DMS53 (cell line): ENCODE data around the gene ARHGAP35.
"Not testable (repeated sequence)": the region's sequence is repeated elsewhere in the genome, so short reads cannot be mapped to it uniquely, and the experiment has no call there.

Source experiments
- DNase-seq: peaks from one replicate; lab custom pipeline; 2025; lab: John Stamatoyannopoulos, UW

ARHGAP35 gene

GRCh38 chr19:46871173-46871572 is 10.4 kb downstream of the ARHGAP35 start:
- DNase-seq, result not testable (repeated sequence)

DNA sequence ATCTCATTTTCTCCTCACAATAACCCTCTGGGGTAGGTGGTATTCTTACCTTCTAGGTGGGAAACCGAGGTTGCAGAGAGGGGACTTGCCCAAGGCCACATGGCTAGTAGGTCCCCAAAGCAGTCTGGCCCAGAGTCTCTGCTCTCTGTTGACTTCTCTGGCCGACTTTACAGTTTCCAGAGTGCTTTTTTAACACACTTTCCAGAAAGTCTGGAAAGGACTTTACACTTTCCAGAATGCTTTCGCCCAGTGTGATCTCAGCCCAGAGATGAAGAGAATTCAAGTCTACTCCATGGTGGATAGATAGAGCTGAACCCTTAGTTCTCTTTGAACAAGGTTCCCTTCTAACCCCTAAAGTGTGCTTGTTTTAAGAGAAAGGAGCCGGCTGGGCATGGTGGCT is 12.2 kb downstream of the ARHGAP35 start:
- DNase-seq, result no peak

- no peak for DNase-seq
These were observed 14.4 kb downstream of the ARHGAP35 start for GRCh38 chr19:46875234-46875633.

DNA sequence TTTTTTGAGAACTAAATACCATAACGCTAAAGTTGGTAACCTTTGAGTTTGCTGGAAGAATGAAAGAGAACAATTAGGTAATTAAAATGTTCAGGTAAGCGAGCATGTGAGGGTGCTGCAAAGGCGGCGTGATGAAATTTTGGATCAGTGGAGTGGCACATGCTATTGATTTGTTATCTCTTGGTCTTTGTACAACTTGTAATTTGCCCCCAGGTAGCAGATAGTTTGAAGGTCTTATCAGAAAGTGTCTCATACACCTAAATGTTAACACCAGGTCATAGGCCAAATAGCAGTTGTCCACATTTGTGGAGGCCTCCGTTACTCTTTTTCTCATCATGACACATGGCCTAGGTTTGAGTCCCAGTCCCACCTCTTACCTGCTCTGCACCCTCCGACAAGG is 14.9 kb downstream of the ARHGAP35 start:
- no peak for DNase-seq

DNA sequence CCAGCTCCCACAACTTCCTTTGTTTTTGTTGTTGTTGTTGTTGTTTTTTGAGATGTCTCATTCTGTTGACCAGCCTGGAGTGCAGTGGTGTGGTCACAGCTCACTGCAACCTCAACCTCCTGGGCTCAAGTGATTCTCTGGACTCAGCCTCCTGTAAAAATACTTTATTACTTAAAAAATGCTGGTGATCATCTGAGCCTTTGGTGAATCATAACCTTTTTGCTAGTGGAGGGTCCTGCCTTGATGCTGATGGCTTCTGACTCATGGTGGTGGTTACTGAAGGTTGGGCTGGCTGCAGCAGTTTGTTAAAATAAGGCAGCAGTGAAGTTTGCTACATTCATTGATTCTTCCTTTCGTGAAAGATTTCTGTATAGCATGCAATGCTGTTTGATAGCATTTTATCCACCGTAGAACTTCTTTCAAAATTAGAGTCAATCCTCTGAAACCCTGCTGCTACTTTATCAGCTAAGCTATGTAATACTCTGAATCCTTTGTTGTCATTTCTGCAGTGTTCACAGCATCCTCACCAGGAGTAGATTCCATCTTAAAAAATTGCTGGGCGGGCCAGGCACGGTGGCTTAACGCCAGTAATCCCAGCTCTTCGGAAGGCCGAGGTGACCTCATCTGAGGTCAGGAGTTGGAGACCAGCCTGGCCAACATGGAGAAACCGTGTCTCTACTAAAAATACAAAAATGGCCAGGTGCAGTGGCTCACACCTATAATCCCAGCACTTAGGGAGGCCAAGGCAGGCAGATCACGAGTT is 18.0 kb downstream of the ARHGAP35 start:
- no peak for DNase-seq

GRCh38 chr19:46880431-46880830 is 19.6 kb downstream of the ARHGAP35 start:
- no peak for DNase-seq

DNA sequence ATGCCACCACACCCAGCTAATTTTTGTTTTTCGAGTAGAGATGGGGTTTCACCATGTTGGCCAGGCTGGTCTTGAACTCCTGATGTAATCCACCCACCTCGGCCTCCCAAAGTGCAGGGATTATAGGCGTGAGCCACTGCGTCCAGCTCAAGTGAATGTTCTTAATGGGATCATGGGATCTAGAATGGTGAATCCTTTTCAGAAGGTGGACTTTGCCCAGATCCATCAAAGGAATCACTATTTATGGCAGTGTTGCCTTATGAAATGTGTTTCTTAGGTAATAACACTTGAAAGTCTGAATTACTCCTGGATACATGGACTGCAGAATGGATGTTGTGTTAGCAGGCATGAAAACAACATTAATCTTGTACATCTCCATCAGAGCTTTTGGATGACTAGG is 20.3 kb downstream of the ARHGAP35 start:
- DNase-seq, result no peak

- DNase-seq, result no peak
These were observed 21.2 kb downstream of the ARHGAP35 start for GRCh38 chr19:46882034-46882433.

DNA sequence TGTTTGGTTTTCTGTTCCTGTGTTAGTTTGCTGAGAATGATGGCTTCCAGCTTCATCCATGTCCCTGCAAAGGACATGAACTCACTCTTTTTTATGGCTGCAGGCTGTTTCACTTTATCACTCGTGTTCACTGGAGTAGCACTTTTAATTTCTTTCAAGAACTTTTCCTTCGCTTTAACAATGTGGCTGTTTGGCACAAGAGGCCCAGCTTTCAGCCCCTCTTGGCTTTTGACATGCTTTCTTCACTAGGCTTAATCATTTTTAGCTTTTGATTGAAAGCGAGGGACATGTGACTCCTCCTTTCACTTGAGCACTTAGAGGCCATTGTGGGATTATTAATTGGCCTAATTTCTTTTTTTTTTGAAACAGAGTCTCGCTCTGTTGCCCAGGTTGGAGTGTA is 22.0 kb downstream of the ARHGAP35 start:
- not testable (repeated sequence) for DNase-seq

DNA sequence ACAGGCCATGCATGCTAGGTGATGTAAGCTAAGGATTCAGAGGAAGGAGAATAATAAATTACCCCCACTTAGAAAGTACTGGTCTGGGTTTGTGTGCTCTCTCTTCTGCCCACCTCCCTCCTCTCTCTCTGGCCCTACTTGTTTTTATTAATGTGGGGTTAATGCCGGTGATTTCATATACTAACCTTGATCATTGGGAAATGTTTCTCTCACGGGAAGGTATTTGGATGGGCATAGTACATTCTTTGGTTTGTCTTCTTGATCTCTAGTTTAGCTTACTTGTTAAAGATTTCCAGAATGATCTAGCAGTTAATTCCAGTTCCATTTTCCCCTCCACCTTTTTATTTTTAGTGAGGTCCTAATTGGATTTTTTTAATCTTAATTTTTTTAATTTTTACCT is 24.6 kb downstream of the ARHGAP35 start:
- no peak for DNase-seq

DNA sequence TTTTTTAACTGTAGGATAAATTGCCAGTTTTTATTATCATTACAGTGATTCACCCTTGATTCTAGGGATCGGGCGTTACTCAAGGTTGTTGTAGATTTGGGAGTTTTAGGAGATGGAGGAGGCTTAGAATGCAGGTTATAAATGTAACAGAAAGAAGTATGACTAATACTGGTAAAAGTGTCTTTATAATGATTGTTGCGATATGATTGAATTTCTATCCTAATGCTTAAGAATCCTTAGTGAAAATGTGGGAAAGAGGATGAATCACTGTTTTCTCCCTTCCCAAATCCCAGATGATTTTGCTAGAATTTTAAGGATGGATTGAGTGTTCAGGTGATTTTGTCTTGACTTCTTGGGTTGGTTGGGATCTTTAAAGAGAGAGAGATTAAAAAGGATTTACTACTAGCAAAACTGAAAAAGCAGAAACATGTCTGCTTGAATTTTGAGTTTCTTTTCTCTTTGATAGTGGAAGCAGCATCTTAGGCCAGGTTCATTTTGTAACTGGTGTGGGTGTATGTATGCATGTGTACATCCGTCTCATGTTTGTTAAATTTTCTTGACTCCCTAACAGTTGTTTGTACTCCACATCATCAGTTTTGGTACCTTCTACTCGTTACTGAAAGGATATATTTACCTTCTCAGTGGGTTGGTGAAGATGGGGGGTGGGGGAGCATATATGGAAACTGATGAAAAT is 25.9 kb downstream of the ARHGAP35 start:
- DNase-seq, result no peak

DNA sequence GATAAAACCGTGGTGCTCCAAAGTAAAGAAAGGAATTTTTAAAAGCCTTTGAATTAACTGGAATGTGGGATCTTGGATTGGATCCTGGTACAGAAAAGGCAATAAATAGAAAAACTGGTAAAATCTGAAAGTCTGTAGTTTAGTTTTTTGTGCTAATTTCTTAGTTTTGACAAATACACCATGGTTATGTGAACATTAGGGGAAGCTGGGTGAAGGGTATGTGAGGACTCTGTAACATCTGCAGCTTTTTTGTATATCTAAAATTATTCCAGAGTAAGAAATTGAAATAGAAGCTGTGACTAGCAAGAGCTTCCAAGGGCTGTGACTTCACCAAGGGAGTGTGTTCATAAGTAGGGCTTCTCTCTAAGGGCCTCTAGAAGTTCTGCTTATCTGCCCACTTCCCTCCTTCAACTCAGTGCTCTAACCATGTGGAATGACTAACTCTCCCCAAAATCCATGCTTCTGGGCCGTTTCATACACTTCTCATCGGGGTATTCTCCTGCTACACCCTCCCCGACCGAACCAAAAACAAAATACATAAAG is 26.5 kb downstream of the ARHGAP35 start:
- DNase-seq, result no peak

GRCh38 chr19:46890423-46891170 is 29.8 kb downstream of the ARHGAP35 start:
- DNase-seq, result peak; percentile 31

DNA sequence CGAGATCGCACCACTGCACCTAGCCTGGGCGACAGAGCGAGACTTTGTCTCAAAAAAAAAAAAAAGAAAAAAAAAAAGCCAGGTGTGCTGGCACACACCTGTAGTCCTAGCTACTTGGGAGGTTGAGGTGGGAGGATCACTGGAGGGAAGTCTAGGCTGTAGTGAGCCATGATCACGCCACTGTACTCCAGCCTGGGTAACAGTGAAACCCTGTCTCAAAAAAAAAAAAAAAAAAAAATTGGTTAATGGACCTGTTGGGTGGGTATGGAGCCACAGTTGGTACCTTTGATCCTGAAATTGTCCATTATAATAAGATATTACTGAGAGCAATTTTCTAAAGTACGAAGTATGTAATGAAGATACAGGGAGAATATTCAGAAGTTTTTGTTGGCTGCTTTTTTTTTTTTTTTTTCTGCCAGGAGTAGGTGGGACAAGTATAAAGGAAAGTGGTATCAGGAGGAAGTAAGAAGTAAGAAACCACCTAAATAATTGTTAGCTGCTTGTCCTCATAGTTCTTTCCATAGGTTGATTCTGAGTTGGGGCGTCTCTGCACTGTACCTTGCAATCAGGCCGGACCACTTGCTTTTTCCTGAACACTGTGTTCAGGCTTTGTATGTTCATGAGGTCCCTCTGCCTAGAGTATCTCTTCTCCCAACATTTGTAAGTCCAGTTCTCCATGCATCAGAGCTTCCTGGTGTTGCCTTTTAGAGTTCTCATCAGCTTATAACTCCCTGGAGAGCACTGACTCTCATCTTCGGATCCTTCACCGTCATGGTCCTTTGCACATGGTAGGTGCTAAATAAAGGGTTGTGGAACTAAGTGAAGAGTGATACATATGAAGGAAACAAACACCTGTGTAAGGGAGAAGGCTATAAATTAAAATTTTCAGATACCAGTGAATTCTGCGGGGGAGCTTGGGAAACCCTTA is 31.7 kb downstream of the ARHGAP35 start:
- DNase-seq, result no peak

GRCh38 chr19:46896076-46896794 is 35.4 kb downstream of the ARHGAP35 start:
- DNase-seq, result no peak

- DNase-seq, result no peak
These were observed 37.9 kb downstream of the ARHGAP35 start for GRCh38 chr19:46898731-46899130.

DNA sequence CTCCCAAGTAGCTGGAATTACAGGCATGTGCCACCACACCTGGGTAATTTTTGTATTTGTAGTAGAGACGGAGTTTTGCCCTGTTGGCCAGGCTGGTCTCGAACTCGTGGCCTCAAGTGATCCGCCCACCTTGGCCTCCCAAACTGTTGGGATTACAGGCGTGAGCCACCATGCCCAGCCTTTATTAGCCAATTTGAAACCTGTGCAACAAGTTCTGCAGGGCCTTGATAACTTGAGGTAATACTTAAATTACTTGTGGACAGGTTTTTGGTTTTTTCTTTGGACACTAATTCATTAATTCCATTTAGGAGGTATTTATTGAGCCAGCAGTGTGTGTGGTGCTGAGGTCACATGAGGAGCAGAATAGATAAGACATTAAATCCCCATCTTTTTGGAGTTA is 39.5 kb downstream of the ARHGAP35 start:
- DNase-seq, result no peak

DNA sequence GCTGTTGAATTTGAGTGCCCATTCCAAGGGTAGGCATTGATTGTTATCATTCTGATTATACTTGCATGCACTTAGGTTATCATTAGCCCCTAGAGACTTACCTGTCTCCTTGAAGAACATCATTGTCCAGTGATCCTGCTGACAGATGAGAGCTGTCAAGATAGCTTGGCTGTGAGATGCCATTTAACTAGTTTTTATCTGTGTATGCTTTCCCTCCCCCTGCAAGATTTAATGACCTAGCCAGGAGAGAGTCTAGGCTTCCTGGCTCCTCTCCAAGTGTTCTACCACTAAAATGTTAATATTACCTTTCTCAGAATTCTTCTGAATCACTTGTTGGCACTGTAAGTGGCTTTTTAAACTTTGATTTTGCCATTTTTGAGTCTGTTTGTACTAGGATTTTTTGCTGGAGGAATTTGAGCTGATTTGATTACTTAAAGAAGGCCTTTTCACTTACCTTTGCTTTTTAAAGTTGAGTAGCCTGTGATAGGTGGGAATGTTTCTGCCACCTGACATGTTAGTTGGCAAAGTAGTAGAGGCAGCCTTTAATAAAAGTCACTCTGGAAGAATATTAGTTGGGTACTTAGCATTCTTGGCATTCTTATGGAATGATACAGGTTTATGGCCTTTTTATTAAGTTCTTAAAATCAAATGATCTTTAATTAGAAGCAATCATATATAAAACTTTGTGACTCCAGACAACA is 41.1 kb downstream of the ARHGAP35 start:
- DNase-seq, result no peak

DNA sequence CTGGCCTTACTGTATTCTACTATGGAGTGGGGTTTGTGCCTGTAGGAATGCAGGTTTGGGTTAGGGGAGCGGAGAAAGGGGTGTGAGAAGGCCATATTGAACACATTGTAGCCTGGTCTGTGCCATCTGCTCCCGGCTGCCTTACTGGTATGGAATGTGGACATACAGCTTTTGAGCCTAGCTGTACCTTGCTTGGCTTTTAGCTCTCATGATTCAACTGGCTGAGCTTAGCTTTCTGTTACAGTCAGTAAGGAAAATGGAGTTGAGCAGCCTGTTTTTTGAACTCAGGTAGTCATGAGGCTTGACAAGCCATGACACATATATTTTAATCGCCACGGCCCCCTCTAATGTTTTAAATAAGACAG is 41.6 kb downstream of the ARHGAP35 start:
- DNase-seq, result peak; percentile 42

DNA sequence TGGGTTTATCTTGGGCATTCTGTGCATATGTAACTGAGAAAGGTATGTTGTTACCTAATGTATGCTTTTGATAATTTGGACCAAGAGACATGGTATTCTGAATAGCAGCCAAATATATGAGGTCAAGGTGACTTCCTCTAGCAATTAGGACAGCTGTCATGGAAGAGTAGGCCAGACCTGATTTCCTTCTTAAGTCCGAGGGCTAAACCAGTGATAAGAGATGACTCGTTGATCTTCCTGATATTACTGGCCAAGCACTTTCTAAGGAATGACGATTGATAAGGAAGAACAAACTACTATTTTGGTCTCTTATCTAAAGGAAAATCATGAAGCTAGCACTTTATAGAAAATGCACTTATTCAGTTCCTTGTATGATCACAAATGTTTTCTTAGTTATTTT is 42.7 kb downstream of the ARHGAP35 start:
- no peak for DNase-seq
